Lower lobe of right lung (tissue), 2 donors: ENCODE measurements around the gene SNRNP200. TPM values are rescaled to one million over a fixed set of nuclear protein-coding genes. Genes with fewer than 3 reads are reported as not detected.

ENCODE experiments used
- ATAC-seq, 2 donors: fragments of 200-7000 bp; cut with Tn5 transposase; one replicate each; pipeline ENCODE4 v1.9.1; 2020 to 2022; ENCODE audit warnings: mild to moderate bottlenecking in 2 of 2, moderate library complexity in 2 of 2
- DNase-seq: peaks from one replicate; pipeline ENCODE4 v3.0.0-alpha.2; 2020
- H3K27ac ChIP-seq: fragments of 200-600 bp; one replicate; pipeline ENCODE4 v1.8.0; 2022
- H3K27me3 ChIP-seq: fragments of 200-600 bp; one replicate; pipeline ENCODE4 v1.8.0; 2022; ENCODE audit warnings: low read depth
- H3K36me3 ChIP-seq: fragments of 200-600 bp; one replicate; pipeline ENCODE4 v1.8.0; 2022; ENCODE audit warnings: mild to moderate bottlenecking
- H3K4me1 ChIP-seq: fragments of 200-600 bp; one replicate; pipeline ENCODE4 v1.8.0; 2022
- H3K4me3 ChIP-seq: fragments of 200-600 bp; one replicate; pipeline ENCODE4 v1.8.0; 2022; ENCODE audit warnings: mild to moderate bottlenecking
- H3K9me3 ChIP-seq: fragments of 200-600 bp; one replicate; pipeline ENCODE4 v1.8.0; 2022
- CTCF ChIP-seq: fragments of 200-600 bp; IDR thresholded peaks from one replicate; pipeline ENCODE4 v1.8.0; 2022; ENCODE audit warnings: antibody characterized with exemption, mild to moderate bottlenecking
- intact Hi-C: fragments of 100-400 bp; cut with DNase I; formaldehyde crosslinking; loops from one replicate; pipeline ENCODE4 v1.11.0; 2022
- total RNA-seq: library from RNA; stranded (reverse); fragmentation: NEBNext Ultra II Directional; extraction: Animal tissue kit (Norgen Biotek cat#: 25700); gene quantifications from one replicate; pipeline ENCODE4 v1.2.1, GENCODE V29; 2021
- donor health status: DM: no; HTN: yes; CAD: no; lungs with severe emphysema.

SNRNP200 gene
- total RNA-seq, 1 donor from 2014 or later = 95.3 TPM

GRCh38 chr2:96239745-96240264, 65.5 kb downstream of the SNRNP200 start:
- no peak overlapping the region for H3K27ac ChIP-seq
- H3K36me3 ChIP-seq = peaks cover 7% of the 10 kb centered on the region
- no peaks in the 10 kb centered on the region for H3K27me3 ChIP-seq
- intact Hi-C loops = no loop called here
- no peak for ATAC-seq
- H3K9me3 ChIP-seq = no peaks in the 10 kb centered on the region
- no peak for DNase-seq
- H3K4me3 ChIP-seq = no peak overlapping the region
- peaks cover 21% of the 10 kb centered on the region for H3K4me1 ChIP-seq
- no peak for TF ChIP-seq CTCF

GRCh38 chr2:96239091-96239490, 66.3 kb downstream of the SNRNP200 start:
- ATAC-seq = no peak
- no peak for TF ChIP-seq CTCF
- H3K27ac ChIP-seq = no peak overlapping the region
- H3K4me1 ChIP-seq = peaks cover 21% of the 10 kb centered on the region
- no peaks in the 10 kb centered on the region for H3K27me3 ChIP-seq
- intact Hi-C loops = no loop called here
- no peak overlapping the region for H3K4me3 ChIP-seq
- no peaks in the 10 kb centered on the region for H3K9me3 ChIP-seq
- DNase-seq = no peak
- H3K36me3 ChIP-seq = peaks cover 7% of the 10 kb centered on the region

- TF ChIP-seq CTCF = no peak
- DNase-seq (no peak), ATAC-seq (no peak)
- Histone ChIP-seq H3K4me1 (peaks cover 21% of the 10 kb centered on the region), H3K27ac (no peak overlapping the region), H3K9me3 (no peaks in the 10 kb centered on the region), H3K4me3 (no peak overlapping the region), H3K36me3 (peaks cover 7% of the 10 kb centered on the region), H3K27me3 (no peaks in the 10 kb centered on the region)
- intact Hi-C loops = no loop called here
These were observed 67.1 kb downstream of the SNRNP200 start for GRCh38 chr2:96238266-96238665.

- Histone ChIP-seq H3K9me3 (no peaks in the 10 kb centered on the region), H3K4me3 (no peak overlapping the region), H3K4me1 (peaks cover 10% of the 10 kb centered on the region), H3K36me3 (peaks cover 7% of the 10 kb centered on the region), H3K27ac (no peak overlapping the region), H3K27me3 (no peaks in the 10 kb centered on the region)
- intact Hi-C loops = no loop called here
- DNase-seq (no peak), ATAC-seq (no peak)
- no peak for TF ChIP-seq CTCF
These were observed 68.5 kb downstream of the SNRNP200 start for GRCh38 chr2:96236882-96237281.

GRCh38 chr2:96233880-96234316, 71.4 kb downstream of the SNRNP200 start:
- Histone ChIP-seq H3K9me3 (no peaks in the 10 kb centered on the region), H3K4me3 (no peak overlapping the region), H3K4me1 (no peaks in the 10 kb centered on the region), H3K36me3 (no peaks in the 10 kb centered on the region), H3K27ac (no peak overlapping the region), H3K27me3 (no peaks in the 10 kb centered on the region)
- DNase-seq (no peak), ATAC-seq (peak in 1 of 2 donors; percentile 49)
- intact Hi-C loops = no loop called here
- no peak for TF ChIP-seq CTCF
